ENCODE measurements around the gene FAM149A. TPM values are rescaled to one million over a fixed set of nuclear protein-coding genes. Genes with fewer than 3 reads are reported as not detected.

The FAM149A gene
- polyA plus RNA-seq, 3 donors = not detected

DNA sequence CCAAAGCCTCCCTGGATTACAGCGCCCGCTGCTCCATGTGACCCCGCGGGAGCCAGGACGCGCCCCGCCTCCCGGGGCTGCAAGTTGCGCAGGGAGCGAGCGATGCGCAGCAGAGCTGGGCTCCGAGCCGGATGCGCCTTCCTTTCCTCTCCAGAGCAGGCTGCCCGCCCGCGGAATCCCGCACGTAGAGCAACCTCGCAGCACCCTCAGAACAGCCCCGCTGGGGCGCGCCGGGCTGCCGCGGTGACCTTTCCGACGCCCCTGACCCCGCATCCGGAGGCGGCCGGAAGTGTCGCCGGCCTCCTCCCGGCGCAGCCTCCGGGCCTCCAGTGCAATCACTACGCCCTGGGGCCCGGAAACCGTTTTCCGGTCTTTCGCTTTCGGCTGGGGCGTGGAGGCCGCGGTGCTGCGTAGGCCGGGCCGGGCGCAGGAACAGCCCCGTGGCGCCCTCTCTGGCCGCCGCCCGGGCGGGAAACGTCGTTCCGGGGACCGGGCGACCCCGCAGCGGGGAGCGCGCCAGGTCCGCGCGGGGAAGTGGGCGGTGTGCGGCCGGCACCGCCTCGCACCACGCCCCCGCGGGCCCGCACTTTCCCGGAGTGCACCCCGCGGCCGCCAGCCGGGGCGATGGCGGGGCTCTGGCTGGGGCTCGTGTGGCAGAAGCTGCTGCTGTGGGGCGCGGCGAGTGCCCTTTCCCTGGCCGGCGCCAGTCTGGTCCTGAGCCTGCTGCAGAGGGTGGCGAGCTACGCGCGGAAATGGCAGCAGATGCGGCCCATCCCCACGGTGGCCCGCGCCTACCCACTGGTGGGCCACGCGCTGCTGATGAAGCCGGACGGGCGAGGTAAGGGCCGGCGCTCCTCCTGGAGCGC lies 86.9 kb downstream of the FAM149A start, which contains the start of gene CYP4V2:
Gene CYP4V2, plus strand, starts transcription at position 368 of the 866 bp plus-strand sequence. Its CDS starts 257 bp downstream, at position 625.
- Histone ChIP-seq H2AFZ (ENCODE audit: insufficient read depth, low read depth, low read length, poor library complexity, severe bottlenecking) (peak within 1 kb of the TSS; percentile 90), H3K36me3 (replicated peaks in 1 of 2; ENCODE audit: control insufficient read depth in 1 of 2, insufficient read depth in 2 of 2, low read length in 2 of 2) (peaks cover 0 to 16% of the 10 kb centered on the region in 2 donors), H3K9me3 (replicated peaks in 1 of 2; ENCODE audit: control insufficient read depth in 1 of 2, insufficient read depth in 1 of 2, low read length in 2 of 2) (no peaks in the 10 kb centered on the region), H3K27me3 (ENCODE audit: control insufficient read depth in 2 of 2, insufficient read depth in 2 of 2, low read length in 2 of 2) (no peaks in the 10 kb centered on the region), H3K9ac (ENCODE audit: insufficient read depth, low read length, poor library complexity, severe bottlenecking) (peak within 1 kb of the TSS; percentile 82), H3K4me2 (replicated peaks; ENCODE audit: extremely low read depth, low read length, poor library complexity, severe bottlenecking) (peak within 1 kb of the TSS; percentile 95), H3K27ac (ENCODE audit: low read depth in 1 of 2, low read length in 2 of 2) (peak within 1 kb of the TSS; percentile 67 to 76), H3K4me3 (replicated peaks in 1 of 3; ENCODE audit: low read depth in 2 of 3, low read length in 3 of 3) (peak within 1 kb of the TSS; percentile 74 to 94 (median 90)), H3K4me1 (ENCODE audit: control insufficient read depth in 1 of 2, insufficient read depth in 2 of 2, low read length in 2 of 2) (peaks cover 20 to 29% of the 10 kb centered on the region in 2 donors), H3K79me2 (ENCODE audit: insufficient read depth, low read length) (no peaks in the 10 kb centered on the region), H4K20me1 (ENCODE audit: insufficient read depth, low read length) (no peaks in the 10 kb centered on the region)
- peak within 1 kb of the TSS; percentile 98 for H3K4me3 Mint-ChIP-seq
- peak; percentile 69 to 79 (median 74) for DNase-seq
- intact Hi-C loops (cut with micrococcal nuclease) = no loop called here
- peaks cover 12 to 14% of the 10 kb centered on the region in 2 donors for H3K36me3 Mint-ChIP-seq
- peaks cover 21% of the 10 kb centered on the region for H3K4me1 Mint-ChIP-seq
- peaks cover 2 to 12% (median 5%) of the 10 kb centered on the region in 3 donors for H3K27me3 Mint-ChIP-seq (ENCODE audit: low read depth in 3 of 3)
- peak within 1 kb of the TSS; percentile 84 to 97 (median 91) for H3K27ac Mint-ChIP-seq
- WGBS (ENCODE audit: insufficient coverage) = under 1% methylated on average over 107 of the region's 107 CpGs
- TF ChIP-seq, protein P1, sequence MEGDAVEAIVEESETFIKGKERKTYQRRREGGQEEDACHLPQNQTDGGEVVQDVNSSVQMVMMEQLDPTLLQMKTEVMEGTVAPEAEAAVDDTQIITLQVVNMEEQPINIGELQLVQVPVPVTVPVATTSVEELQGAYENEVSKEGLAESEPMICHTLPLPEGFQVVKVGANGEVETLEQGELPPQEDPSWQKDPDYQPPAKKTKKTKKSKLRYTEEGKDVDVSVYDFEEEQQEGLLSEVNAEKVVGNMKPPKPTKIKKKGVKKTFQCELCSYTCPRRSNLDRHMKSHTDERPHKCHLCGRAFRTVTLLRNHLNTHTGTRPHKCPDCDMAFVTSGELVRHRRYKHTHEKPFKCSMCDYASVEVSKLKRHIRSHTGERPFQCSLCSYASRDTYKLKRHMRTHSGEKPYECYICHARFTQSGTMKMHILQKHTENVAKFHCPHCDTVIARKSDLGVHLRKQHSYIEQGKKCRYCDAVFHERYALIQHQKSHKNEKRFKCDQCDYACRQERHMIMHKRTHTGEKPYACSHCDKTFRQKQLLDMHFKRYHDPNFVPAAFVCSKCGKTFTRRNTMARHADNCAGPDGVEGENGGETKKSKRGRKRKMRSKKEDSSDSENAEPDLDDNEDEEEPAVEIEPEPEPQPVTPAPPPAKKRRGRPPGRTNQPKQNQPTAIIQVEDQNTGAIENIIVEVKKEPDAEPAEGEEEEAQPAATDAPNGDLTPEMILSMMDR (IDR thresholded peaks at IDR 0.05) = peak; percentile 55
- peaks cover 0 to 2% (median 0%) of the 10 kb centered on the region in 7 donors for H3K9me3 Mint-ChIP-seq

DNA sequence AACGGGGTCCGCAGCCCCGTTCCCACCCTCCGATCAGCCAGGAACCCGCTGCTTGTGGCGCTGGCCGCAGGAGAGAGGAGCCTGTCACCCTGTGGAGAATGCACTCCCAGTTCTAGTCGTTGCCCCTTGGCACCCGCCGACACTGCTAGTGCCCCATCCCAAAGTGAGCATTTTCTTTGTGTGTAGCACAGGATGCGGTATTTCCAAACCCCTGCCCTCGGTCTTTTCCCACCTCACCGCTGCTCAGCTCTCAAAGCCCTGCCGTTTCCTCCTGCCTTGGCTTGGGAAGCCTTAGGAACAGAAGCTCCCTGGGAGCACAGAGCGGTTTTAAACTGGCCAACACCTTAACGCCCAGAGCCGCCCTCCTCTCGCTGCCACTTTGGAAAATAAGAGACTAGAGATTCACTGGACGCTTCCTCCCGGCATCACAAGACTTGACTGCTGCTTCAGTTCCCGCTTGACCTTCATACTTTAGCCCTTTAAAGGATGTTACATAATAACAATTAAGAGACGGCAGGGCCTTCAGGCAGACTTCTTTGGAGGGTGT lies 87.6 kb downstream of the FAM149A start:
- WGBS (ENCODE audit: insufficient coverage) = 0% methylated on average over 18 of the region's 22 CpGs

More for the DNA sequence above, 87.6 kb downstream of the FAM149A start:
- H3K27ac Mint-ChIP-seq = peak overlapping the region; percentile 84 to 97 (median 91)
- H3K36me3 Mint-ChIP-seq = peaks cover 17 to 19% of the 10 kb centered on the region in 2 donors
- H3K27me3 Mint-ChIP-seq (ENCODE audit: low read depth in 3 of 3) = peaks cover 2 to 11% (median 5%) of the 10 kb centered on the region in 3 donors
- Histone ChIP-seq H4K20me1 (ENCODE audit: insufficient read depth, low read length) (no peaks in the 10 kb centered on the region), H3K36me3 (replicated peaks in 1 of 2; ENCODE audit: control insufficient read depth in 1 of 2, insufficient read depth in 2 of 2, low read length in 2 of 2) (peaks cover 0 to 23% of the 10 kb centered on the region in 2 donors), H3K4me1 (ENCODE audit: control insufficient read depth in 1 of 2, insufficient read depth in 2 of 2, low read length in 2 of 2) (peaks cover 20 to 29% of the 10 kb centered on the region in 2 donors), H2AFZ (ENCODE audit: insufficient read depth, low read depth, low read length, poor library complexity, severe bottlenecking) (peak overlapping the region; percentile 90), H3K27ac (ENCODE audit: low read depth in 1 of 2, low read length in 2 of 2) (peak overlapping the region; percentile 66 to 76), H3K9ac (ENCODE audit: insufficient read depth, low read length, poor library complexity, severe bottlenecking) (peak overlapping the region; percentile 82), H3K27me3 (ENCODE audit: control insufficient read depth in 2 of 2, insufficient read depth in 2 of 2, low read length in 2 of 2) (no peaks in the 10 kb centered on the region), H3K4me2 (replicated peaks; ENCODE audit: extremely low read depth, low read length, poor library complexity, severe bottlenecking) (peak overlapping the region; percentile 95), H3K4me3 (replicated peaks in 1 of 3; ENCODE audit: low read depth in 2 of 3, low read length in 3 of 3) (peak overlapping the region; percentile 74 to 94 (median 90)), H3K79me2 (ENCODE audit: insufficient read depth, low read length) (no peaks in the 10 kb centered on the region), H3K9me3 (replicated peaks in 1 of 2; ENCODE audit: control insufficient read depth in 1 of 2, insufficient read depth in 1 of 2, low read length in 2 of 2) (no peaks in the 10 kb centered on the region)
- TF ChIP-seq, protein P1 (IDR thresholded peaks at IDR 0.05) = no peak
- intact Hi-C loops (cut with micrococcal nuclease) = no loop called here
- peaks cover 21% of the 10 kb centered on the region for H3K4me1 Mint-ChIP-seq
- peaks cover 0 to 2% (median 0%) of the 10 kb centered on the region in 7 donors for H3K9me3 Mint-ChIP-seq
- peak overlapping the region; percentile 98 for H3K4me3 Mint-ChIP-seq
- peak; percentile 12 to 42 (median 20) for DNase-seq
